ENCODE results near the gene BDKRB2. TPM values are rescaled to one million over a fixed set of nuclear protein-coding genes. Genes with fewer than 3 reads are reported as not detected.

The BDKRB2 gene
- total RNA-seq, 1 donor, result 105 TPM

- no peak for DNase-seq (ENCODE audit: low read depth)
- TF ChIP-seq CTCF (IDR thresholded peaks at IDR 0.05; ENCODE audit: insufficient read depth, low read depth, low read length), result no peak
- H3K4me3 ChIP-seq (ENCODE audit: low read depth, low read length), result no peak overlapping the region
Measured at GRCh38 chr14:96187216-96188031, 17.2 kb upstream of the BDKRB2 start.

- no peak for TF ChIP-seq CTCF (IDR thresholded peaks at IDR 0.05; ENCODE audit: insufficient read depth, low read depth, low read length)
- DNase-seq (ENCODE audit: low read depth), result peak; percentile 59
- no peak overlapping the region for H3K4me3 ChIP-seq (ENCODE audit: low read depth, low read length)
Measured at GRCh38 chr14:96189281-96189711, 15.3 kb upstream of the BDKRB2 start.

GRCh38 chr14:96191353-96191752, 13.3 kb upstream of the BDKRB2 start:
- no peak overlapping the region for H3K4me3 ChIP-seq (ENCODE audit: low read depth, low read length)
- DNase-seq (ENCODE audit: low read depth), result no peak

GRCh38 chr14:96191841-96192462, 12.7 kb upstream of the BDKRB2 start:
- H3K4me3 ChIP-seq (ENCODE audit: low read depth, low read length), result no peak overlapping the region
- no peak for DNase-seq (ENCODE audit: low read depth)
- no peak for TF ChIP-seq CTCF (IDR thresholded peaks at IDR 0.05; ENCODE audit: insufficient read depth, low read depth, low read length)

More at GRCh38 chr14:96191353-96191752, 13.3 kb upstream of the BDKRB2 start:
- TF ChIP-seq CTCF (IDR thresholded peaks at IDR 0.05; ENCODE audit: insufficient read depth, low read depth, low read length), result no peak

GRCh38 chr14:96192975-96193805, 11.4 kb upstream of the BDKRB2 start:
- DNase-seq (ENCODE audit: low read depth), result no peak
- TF ChIP-seq CTCF (IDR thresholded peaks at IDR 0.05; ENCODE audit: insufficient read depth, low read depth, low read length), result no peak
- no peak overlapping the region for H3K4me3 ChIP-seq (ENCODE audit: low read depth, low read length)

- H3K4me3 ChIP-seq (ENCODE audit: low read depth, low read length), result no peak overlapping the region
- no peak for DNase-seq (ENCODE audit: low read depth)
- no peak for TF ChIP-seq CTCF (IDR thresholded peaks at IDR 0.05; ENCODE audit: insufficient read depth, low read depth, low read length)
Measured at GRCh38 chr14:96194262-96194656, 10.4 kb upstream of the BDKRB2 start.
